Astrocyte of the cerebellum (primary cell): Measurements from ENCODE around the gene TTLL10.
"Not testable (repeated sequence)": the region's sequence is repeated elsewhere in the genome, so short reads cannot be mapped to it uniquely, and the experiment has no call there.

Experiments used
- DNase-seq: peaks from one replicate; pipeline ENCODE4 v3.0.0-alpha.2; 2011; ENCODE audit warnings: low read depth
- H3K4me3 ChIP-seq: 2 replicates; pipeline ENCODE4 v1.5.1; 2011; ENCODE audit warnings: mild to moderate bottlenecking, low read depth, low read length, moderate library complexity
- CTCF ChIP-seq: IDR thresholded peaks from 2 replicates; pipeline ENCODE4 v1.5.1; 2012; ENCODE audit warnings: low read length, low read depth, moderate library complexity, mild to moderate bottlenecking; ENCODE audit errors: missing control alignments
- in situ Hi-C: cut with HindIII; loops from 2 replicates; pipeline ENCODE4 v1.10.0; 2017; ENCODE audit warnings: low sequenced_read_pairs

Gene TTLL10

GRCh38 chr1:1170215-1171091, 3.2 kb upstream of the TTLL10 start:
- H3K4me3 ChIP-seq, result no peak overlapping the region
- in situ Hi-C loops, result no loop called here
- no peak for DNase-seq
- TF ChIP-seq CTCF, result no peak

GRCh38 chr1:1171161-1171545, 2.5 kb upstream of the TTLL10 start:
- no peak for DNase-seq
- in situ Hi-C loops, result no loop called here
- TF ChIP-seq CTCF, result no peak
- no peak overlapping the region for H3K4me3 ChIP-seq

GRCh38 chr1:1171546-1172340, 1.9 kb upstream of the TTLL10 start:
- in situ Hi-C loops, result no loop called here
- no peak for DNase-seq
- no peak for TF ChIP-seq CTCF
- no peak overlapping the region for H3K4me3 ChIP-seq

- in situ Hi-C loops, result no loop called here
- no peak overlapping the region for H3K4me3 ChIP-seq
- DNase-seq, result no peak
- TF ChIP-seq CTCF, result no peak
Observed at GRCh38 chr1:1173061-1173792, 453 bp upstream of the TTLL10 start.

GRCh38 chr1:1175221-1176062, 1.8 kb downstream of the TTLL10 start:
- TF ChIP-seq CTCF, result no peak
- DNase-seq, result no peak
- no peak overlapping the region for H3K4me3 ChIP-seq
- in situ Hi-C loops, result no loop called here

- H3K4me3 ChIP-seq, DNase-seq, in situ Hi-C loops: not testable (repeated sequence)
Observed at GRCh38 chr1:1176063-1176761, 2.5 kb downstream of the TTLL10 start.
